LNCaP clone FGC (cell line): ENCODE data around the gene CLEC1B.
"Not testable (repeated sequence)": the region's sequence is repeated elsewhere in the genome, so short reads cannot be mapped to it uniquely, and the experiment has no call there.

Experiments used
- DNase-seq: peaks from one replicate; pipeline ENCODE4 v3.0.0-alpha.2; 2011; ENCODE audit warnings: low read depth
- H3K4me3 ChIP-seq: 2 replicates; pipeline ENCODE4 v1.5.1; 2011; ENCODE audit warnings: mild to moderate bottlenecking, low read depth, low read length, control low read depth
- CTCF ChIP-seq: IDR thresholded peaks from 2 replicates; pipeline ENCODE4 v1.5.1; 2012; ENCODE audit warnings: mild to moderate bottlenecking; ENCODE audit not compliant: control insufficient read depth, insufficient read depth; ENCODE audit errors: extremely low read depth

CLEC1B gene

DNA sequence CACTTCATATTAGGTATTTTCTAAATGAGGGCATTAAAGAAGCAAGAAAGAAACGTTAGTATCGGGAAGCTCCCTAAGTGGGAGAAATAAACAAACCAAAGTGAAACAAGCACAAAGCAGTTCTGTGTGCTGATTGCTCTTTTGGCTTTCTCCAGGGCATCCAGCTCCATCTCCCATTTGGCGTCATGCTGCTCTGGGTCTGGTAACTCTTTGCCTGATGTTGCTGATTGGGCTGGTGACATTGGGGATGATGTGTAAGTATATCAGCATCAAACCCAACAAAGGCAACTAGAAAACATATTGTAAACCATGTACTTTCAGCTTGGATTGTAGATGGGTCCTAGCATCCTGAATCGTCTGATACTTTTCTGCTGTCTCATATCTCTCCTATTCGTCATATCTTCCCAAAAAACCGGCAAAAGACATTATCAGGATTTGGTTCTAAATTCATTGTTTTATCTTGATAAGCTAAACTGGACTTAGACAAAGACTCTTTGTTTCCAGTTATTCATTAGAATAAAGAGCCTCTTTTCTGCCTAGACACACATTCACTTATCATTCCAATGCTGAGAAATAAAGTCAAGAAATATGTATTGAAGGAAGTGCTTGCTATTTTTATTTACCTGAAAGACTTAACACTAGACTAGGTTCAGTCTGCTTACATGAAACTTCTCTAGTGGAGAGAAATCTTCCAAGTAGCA lies 13.9 kb upstream of the CLEC1B start:
- no peak overlapping the region for H3K4me3 ChIP-seq
- no peak for TF ChIP-seq CTCF
- no peak for DNase-seq

DNA sequence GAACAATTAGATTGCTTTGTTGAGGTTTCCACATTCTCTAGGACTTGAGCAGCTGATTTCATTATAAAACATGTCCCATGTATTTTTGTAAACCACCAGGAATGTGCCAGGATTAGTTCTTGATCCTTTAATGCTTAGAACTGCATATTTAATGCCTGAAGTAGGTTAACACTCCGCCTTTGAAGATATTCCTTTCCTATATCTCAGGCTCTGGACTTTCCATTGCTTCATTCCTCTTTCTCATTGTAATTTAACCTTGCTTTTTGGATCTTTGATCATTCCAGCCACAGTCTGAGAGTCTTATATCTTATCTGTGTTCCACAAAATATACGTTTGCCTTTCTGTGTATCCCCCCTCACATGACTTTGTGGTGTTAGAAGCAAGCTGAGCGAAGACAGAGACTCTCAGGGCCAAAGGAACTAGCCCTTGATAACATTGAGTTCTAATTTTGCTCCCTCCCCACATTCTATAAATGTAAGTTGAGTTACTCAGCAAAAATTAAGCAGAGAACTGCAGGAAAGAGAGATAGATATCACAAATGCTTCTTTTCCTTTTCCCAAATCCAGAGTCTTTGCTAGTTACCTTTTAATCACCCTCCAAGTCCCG lies 2.4 kb upstream of the CLEC1B start:
- DNase-seq = no peak

DNA sequence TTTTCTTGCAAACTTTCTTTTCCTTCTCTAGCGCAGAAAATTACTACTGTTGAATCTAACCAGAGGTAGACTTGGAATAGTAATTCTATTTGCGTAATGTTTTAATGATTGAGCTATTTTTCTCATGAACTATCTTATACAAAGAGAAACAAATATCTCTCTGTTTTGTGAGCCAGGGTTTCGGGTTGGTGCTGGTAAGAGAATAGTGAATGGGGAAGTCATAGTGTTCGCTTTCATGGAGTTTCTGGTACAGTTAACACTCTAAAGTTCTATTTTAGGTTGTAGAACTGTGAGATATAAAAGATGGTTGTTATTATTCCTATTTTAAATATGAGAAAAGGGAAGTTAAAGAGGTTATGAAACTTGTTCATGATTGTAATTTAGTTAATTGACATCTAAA lies 6.6 kb downstream of the CLEC1B start:
- no peak overlapping the region for H3K4me3 ChIP-seq
- TF ChIP-seq CTCF = no peak
- DNase-seq = no peak

More for the DNA sequence above, 2.4 kb upstream of the CLEC1B start:
- H3K4me3 ChIP-seq = no peak overlapping the region
- no peak for TF ChIP-seq CTCF

- no peak overlapping the region for H3K4me3 ChIP-seq
- TF ChIP-seq CTCF = no peak
- DNase-seq = no peak
These were observed 7.0 kb downstream of the CLEC1B start for GRCh38 chr12:9991876-9992275.

- no peak overlapping the region for H3K4me3 ChIP-seq
- no peak for TF ChIP-seq CTCF
These were observed 18.8 kb downstream of the CLEC1B start for GRCh38 chr12:9980126-9980525.

GRCh38 chr12:9977916-9978315 lies 21.0 kb downstream of the CLEC1B start:
- DNase-seq = no peak
- no peak for TF ChIP-seq CTCF
- H3K4me3 ChIP-seq = no peak overlapping the region

More at GRCh38 chr12:9980126-9980525, 18.8 kb downstream of the CLEC1B start:
- DNase-seq = no peak

DNA sequence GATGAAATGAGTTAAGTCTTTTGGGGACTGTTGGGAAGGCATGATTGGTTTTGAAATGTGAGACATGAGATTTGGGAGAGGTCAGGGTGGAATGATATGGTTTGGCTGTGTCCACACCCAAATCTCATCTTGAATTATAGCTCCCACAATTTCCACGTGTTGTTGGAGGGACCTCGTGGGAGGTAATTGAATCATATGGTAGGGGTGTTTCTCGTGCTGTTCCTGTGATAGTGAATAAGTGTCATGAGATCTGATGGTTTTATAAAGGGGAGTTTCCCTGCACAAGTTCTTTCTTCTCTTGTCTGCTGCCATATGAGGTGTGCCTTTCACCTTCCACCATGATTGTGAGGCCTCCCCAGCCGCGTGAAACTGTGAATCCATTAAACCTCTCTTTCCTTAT lies 22.3 kb downstream of the CLEC1B start:
- DNase-seq, H3K4me3 ChIP-seq: not testable (repeated sequence)
